Tibial artery (tissue), 4 donors: ENCODE data around the gene ABCG1.
A peak's percentile ranks its signal among the peaks of the same experiment; 100 is the strongest.

Experiments
- DNase-seq, 2 donors: peaks; one replicate each; pipeline ENCODE4 v3.0.0-alpha.2; 2019
- H3K27ac ChIP-seq, 2 donors: fragments of 200-600 bp; sonication (generic) in 1 of 2; 1 replicate in 1 of 2; 2 replicates in 1 of 2; pipeline ENCODE4 v1.5.1; 2018 to 2019; ENCODE audit warnings: mild to moderate bottlenecking in 1 of 2
- H3K27me3 ChIP-seq, 2 donors: fragments of 200-600 bp; sonication (generic) in 1 of 2; one replicate each; pipeline versions ENCODE4 v1.5.1 to v1.6.0; 2016 to 2019
- H3K36me3 ChIP-seq, 3 donors: fragments of 200-600 bp; sonication (generic) in 2 of 3; one replicate each; pipeline ENCODE4 v1.5.1; 2016 to 2019; ENCODE audit warnings: mild to moderate bottlenecking in 2 of 3
- H3K4me1 ChIP-seq, 4 donors: fragments of 200-600 bp; sonication (generic) in 2 of 4; 1 replicate in 3 of 4; 2 replicates in 1 of 4; pipeline ENCODE4 v1.5.1; 2016 to 2019
- H3K4me3 ChIP-seq, 2 donors: fragments of 200-600 bp; sonication (generic) in 1 of 2; 1 replicate in 1 of 2; 2 replicates in 1 of 2; pipeline ENCODE4 v1.5.1; 2018 to 2019; ENCODE audit warnings: mild to moderate bottlenecking in 2 of 2
- H3K9me3 ChIP-seq, 3 donors: fragments of 200-600 bp; sonication (generic) in 1 of 3; one replicate each; pipeline ENCODE4 v1.5.1; 2016 to 2019
- CTCF ChIP-seq, 2 experiments: fragments of 200-600 bp in 1 of 2; fragments of 450-650 bp in 1 of 2; IDR thresholded peaks; one replicate each; pipeline ENCODE4 v1.5.1; 2017 to 2019; ENCODE audit warnings: antibody characterized with exemption in 2 of 2, mild to moderate bottlenecking in 1 of 2, moderate library complexity in 1 of 2
- intact Hi-C: fragments of 100-400 bp; cut with DNase I; formaldehyde crosslinking; loops from one replicate; pipeline ENCODE4 v1.15.0; 2023; ENCODE audit warnings: low total_unique reads

The ABCG1 gene

GRCh38 chr21:42236014-42236413 is 17.1 kb downstream of the ABCG1 start:
- Histone ChIP-seq H3K27ac (peak overlapping the region; percentile 72 to 81), H3K9me3 (no peaks in the 10 kb centered on the region), H3K36me3 (no peaks in the 10 kb centered on the region), H3K4me3 (no peak overlapping the region), H3K27me3 (no peaks in the 10 kb centered on the region), H3K4me1 (peaks cover 0 to 50% (median 30%) of the 10 kb centered on the region in 4 donors)
- intact Hi-C loops: no loop called here
- no peak for DNase-seq
- no peak for TF ChIP-seq CTCF (IDR thresholded peaks at IDR 0.05)

GRCh38 chr21:42236693-42237092 is 17.8 kb downstream of the ABCG1 start:
- Histone ChIP-seq H3K36me3 (no peaks in the 10 kb centered on the region), H3K4me1 (peaks cover 0 to 50% (median 30%) of the 10 kb centered on the region in 4 donors), H3K27me3 (no peaks in the 10 kb centered on the region), H3K27ac (peak overlapping the region; percentile 26 to 81), H3K4me3 (no peak overlapping the region), H3K9me3 (no peaks in the 10 kb centered on the region)
- intact Hi-C loops: no loop called here
- DNase-seq: no peak
- no peak for TF ChIP-seq CTCF (IDR thresholded peaks at IDR 0.05)

- DNase-seq: no peak
- Histone ChIP-seq H3K27me3 (no peaks in the 10 kb centered on the region), H3K27ac (peak overlapping the region in 1 of 2 donors; percentile 26), H3K4me1 (peaks cover 0 to 48% (median 30%) of the 10 kb centered on the region in 4 donors), H3K9me3 (no peaks in the 10 kb centered on the region), H3K4me3 (no peak overlapping the region), H3K36me3 (no peaks in the 10 kb centered on the region)
- no peak for TF ChIP-seq CTCF (IDR thresholded peaks at IDR 0.05)
- intact Hi-C loops: no loop called here
These were observed 18.2 kb downstream of the ABCG1 start for GRCh38 chr21:42237161-42237560.

GRCh38 chr21:42237577-42237976 is 18.6 kb downstream of the ABCG1 start:
- no peak overlapping the region for H3K4me3 ChIP-seq
- intact Hi-C loops: no loop called here
- H3K27me3 ChIP-seq: peaks cover 0 to under 1% of the 10 kb centered on the region in 2 donors
- H3K4me1 ChIP-seq: peaks cover 0 to 44% (median 30%) of the 10 kb centered on the region in 4 donors
- H3K9me3 ChIP-seq: no peaks in the 10 kb centered on the region
- H3K27ac ChIP-seq: no peak overlapping the region
- H3K36me3 ChIP-seq: no peaks in the 10 kb centered on the region
- TF ChIP-seq CTCF (IDR thresholded peaks at IDR 0.05): no peak
- DNase-seq: no peak

- Histone ChIP-seq H3K4me1 (peaks cover 0 to 36% (median 23%) of the 10 kb centered on the region in 4 donors), H3K36me3 (no peaks in the 10 kb centered on the region), H3K9me3 (no peaks in the 10 kb centered on the region), H3K4me3 (no peak overlapping the region), H3K27me3 (peaks cover 0 to 4% of the 10 kb centered on the region in 2 donors), H3K27ac (no peak overlapping the region)
- no peak for DNase-seq
- intact Hi-C loops: no loop called here
- no peak for TF ChIP-seq CTCF (IDR thresholded peaks at IDR 0.05)
These were observed 19.4 kb downstream of the ABCG1 start for GRCh38 chr21:42238185-42238934.
